HUES64 (cell line): Measurements from ENCODE around the gene RHPN2.
"Not testable (repeated sequence)": the region's sequence is repeated elsewhere in the genome, so short reads cannot be mapped to it uniquely, and the experiment has no call there.

Experiments
- H3K27ac ChIP-seq: 2 replicates; pipeline ENCODE4 v1.7.0; 2013; ENCODE audit warnings: low read depth, low read length, inconsistent platforms
- H3K27me3 ChIP-seq: 2 replicates; pipeline ENCODE4 v1.6.1; 2013; ENCODE audit warnings: mild to moderate bottlenecking, low read length; ENCODE audit not compliant: insufficient read depth
- H3K36me3 ChIP-seq: 2 replicates; pipeline ENCODE4 v1.6.1; 2013; ENCODE audit warnings: mild to moderate bottlenecking, low read length; ENCODE audit not compliant: insufficient read depth
- H3K4me1 ChIP-seq: 2 replicates; pipeline ENCODE4 v1.6.1; 2013; ENCODE audit warnings: mild to moderate bottlenecking, low read length, moderate library complexity; ENCODE audit not compliant: insufficient read depth
- H3K4me3 ChIP-seq: 2 replicates; pipeline ENCODE4 v1.5.1; 2013; ENCODE audit warnings: mild to moderate bottlenecking, low read length, moderate library complexity
- H3K9ac ChIP-seq: 2 replicates; pipeline ENCODE4 v1.6.1; 2013; ENCODE audit warnings: mild to moderate bottlenecking, low read depth, low read length
- H3K9me3 ChIP-seq: 2 replicates; pipeline ENCODE4 v1.6.1; 2013; ENCODE audit warnings: low read depth, low read length; ENCODE audit not compliant: insufficient read depth
- WGBS: fragments of 150-250, 120-280 bp; methylation state at CpG from one replicate; pipeline ENCODE4 v1.1.7; 2013; ENCODE audit warnings: missing lambda C conversion rate; 5-methylcytosine and 5-hydroxymethylcytosine counted together

Gene RHPN2

GRCh38 chr19:32997716-32998355 lies 66.9 kb downstream of the RHPN2 start:
- no peaks in the 10 kb centered on the region for H3K9me3 ChIP-seq

GRCh38 chr19:32997061-32997464 lies 67.6 kb downstream of the RHPN2 start:
- WGBS: 82% methylated on average over 7 of the region's 7 CpGs
- not testable (repeated sequence) for H3K4me1 ChIP-seq, H3K27me3 ChIP-seq, H3K4me3 ChIP-seq, H3K9me3 ChIP-seq, H3K9ac ChIP-seq, H3K27ac ChIP-seq
- peaks cover 46% of the 10 kb centered on the region for H3K36me3 ChIP-seq

More at GRCh38 chr19:32997716-32998355, 66.9 kb downstream of the RHPN2 start:
- no peak overlapping the region for H3K27ac ChIP-seq
- H3K4me3 ChIP-seq: no peak overlapping the region
- no peaks in the 10 kb centered on the region for H3K4me1 ChIP-seq
- H3K36me3 ChIP-seq: peaks cover 51% of the 10 kb centered on the region
- H3K27me3 ChIP-seq: no peaks in the 10 kb centered on the region
- H3K9ac ChIP-seq: no peak overlapping the region
- WGBS: 94% methylated on average over 14 of the region's 14 CpGs

GRCh38 chr19:32995966-32996365 lies 68.7 kb downstream of the RHPN2 start:
- WGBS: 93% methylated on average over 17 of the region's 17 CpGs
- not testable (repeated sequence) for H3K27ac ChIP-seq, H3K9ac ChIP-seq, H3K27me3 ChIP-seq, H3K4me1 ChIP-seq, H3K9me3 ChIP-seq, H3K4me3 ChIP-seq
- H3K36me3 ChIP-seq: peaks cover 48% of the 10 kb centered on the region

- WGBS: 86% methylated on average over 5 of the region's 5 CpGs
- peaks cover 55% of the 10 kb centered on the region for H3K36me3 ChIP-seq
Measured at GRCh38 chr19:32988724-32989123, 76.0 kb downstream of the RHPN2 start.

GRCh38 chr19:32988254-32988653 lies 76.4 kb downstream of the RHPN2 start:
- H3K27ac ChIP-seq, H3K27me3 ChIP-seq, H3K9ac ChIP-seq, H3K4me3 ChIP-seq, H3K9me3 ChIP-seq, H3K4me1 ChIP-seq: not testable (repeated sequence)
- H3K36me3 ChIP-seq: peaks cover 52% of the 10 kb centered on the region
- 95% methylated on average over 5 of the region's 5 CpGs for WGBS

More at GRCh38 chr19:32988724-32989123, 76.0 kb downstream of the RHPN2 start:
- H3K4me3 ChIP-seq: no peak overlapping the region
- no peaks in the 10 kb centered on the region for H3K4me1 ChIP-seq
- no peak overlapping the region for H3K27ac ChIP-seq
- H3K9ac ChIP-seq: no peak overlapping the region
- no peaks in the 10 kb centered on the region for H3K9me3 ChIP-seq
- H3K27me3 ChIP-seq: no peaks in the 10 kb centered on the region

- peaks cover 42% of the 10 kb centered on the region for H3K36me3 ChIP-seq
- H3K4me3 ChIP-seq, H3K9me3 ChIP-seq, H3K27me3 ChIP-seq, H3K27ac ChIP-seq, H3K9ac ChIP-seq, H3K4me1 ChIP-seq: not testable (repeated sequence)
- 96% methylated on average over 6 of the region's 6 CpGs for WGBS
Measured at GRCh38 chr19:32982488-32982887, 82.2 kb downstream of the RHPN2 start.

GRCh38 chr19:32979807-32980206 lies 84.9 kb downstream of the RHPN2 start:
- not testable (repeated sequence) for H3K27me3 ChIP-seq, H3K9me3 ChIP-seq, H3K4me3 ChIP-seq, H3K9ac ChIP-seq, H3K27ac ChIP-seq, H3K4me1 ChIP-seq
- H3K36me3 ChIP-seq: peaks cover 38% of the 10 kb centered on the region
- WGBS: 96% methylated on average over 5 of the region's 7 CpGs

- not testable (repeated sequence) for H3K9me3 ChIP-seq, H3K27me3 ChIP-seq, H3K9ac ChIP-seq, H3K27ac ChIP-seq, H3K4me1 ChIP-seq, H3K4me3 ChIP-seq
- H3K36me3 ChIP-seq: peaks cover 33% of the 10 kb centered on the region
- WGBS: 90% methylated on average over 4 of the region's 4 CpGs
Measured at GRCh38 chr19:32977813-32978212, 86.9 kb downstream of the RHPN2 start.

GRCh38 chr19:32977280-32977679 lies 87.4 kb downstream of the RHPN2 start:
- no peak overlapping the region for H3K27ac ChIP-seq
- no peak overlapping the region for H3K9ac ChIP-seq
- H3K4me1 ChIP-seq: no peaks in the 10 kb centered on the region
- H3K27me3 ChIP-seq: no peaks in the 10 kb centered on the region
- 96% methylated on average over 7 of the region's 7 CpGs for WGBS
- no peak overlapping the region for H3K4me3 ChIP-seq
- H3K9me3 ChIP-seq: no peaks in the 10 kb centered on the region
- H3K36me3 ChIP-seq: peaks cover 33% of the 10 kb centered on the region

- no peaks in the 10 kb centered on the region for H3K4me1 ChIP-seq
- H3K27me3 ChIP-seq: no peaks in the 10 kb centered on the region
- H3K4me3 ChIP-seq: no peak overlapping the region
- H3K36me3 ChIP-seq: peaks cover 33% of the 10 kb centered on the region
- no peak overlapping the region for H3K27ac ChIP-seq
- WGBS: 67% methylated on average over 14 of the region's 14 CpGs
- H3K9me3 ChIP-seq: no peaks in the 10 kb centered on the region
- no peak overlapping the region for H3K9ac ChIP-seq
Measured at GRCh38 chr19:32976223-32976805, 88.4 kb downstream of the RHPN2 start.

GRCh38 chr19:32971715-32972540 lies 92.8 kb downstream of the RHPN2 start, which contains the start of the genes CEP89 and FAAP24:
Gene CEP89, minus strand, starts transcription at chr19:32971958. Its CDS starts 84 bp downstream, at chr19:32971874.
Gene FAAP24, plus strand, starts transcription at chr19:32972242. Its CDS starts 955 bp downstream, at chr19:32973197.
- Histone ChIP-seq H3K27me3 (no peaks in the 10 kb centered on the region), H3K27ac (peak within 1 kb of the TSS; percentile 42; the same call in 1 of the 2 replicates), H3K4me1 (peaks cover 3% of the 10 kb centered on the region; the same call in 1 of the 2 replicates), H3K9ac (peak within 1 kb of the TSS; percentile 44; the same call in 1 of the 2 replicates), H3K9me3 (no peaks in the 10 kb centered on the region), H3K4me3 (peak within 1 kb of the TSS; percentile 71), H3K36me3 (peaks cover 22% of the 10 kb centered on the region)
- WGBS: 5% methylated on average over 57 of the region's 57 CpGs
